Large intestine (tissue), 1 donor: ENCODE measurements around the gene TCF7L1. TPM values are rescaled to one million over a fixed set of nuclear protein-coding genes. Genes with fewer than 3 reads are reported as not detected.

Source experiments
- polyA plus RNA-seq: library from polyadenylated mRNA; unstranded; fragments of 120-200 nt; gene quantifications from one replicate; pipeline ENCODE4 v1.2.1, GENCODE V29; 2013

Gene TCF7L1
- polyA plus RNA-seq, 1 donor = 23.1 TPM

Other genes with a start within 250 kb of the TCF7L1 start
- 1,245 TPM for gene TMSB10, start 227.7 kb upstream of the TCF7L1 start, polyA plus RNA-seq
- 39.2 TPM for gene KCMF1, start 162.2 kb upstream of the TCF7L1 start, polyA plus RNA-seq
- 147 TPM for gene TGOLN2, start 194.6 kb downstream of the TCF7L1 start, polyA plus RNA-seq
- 56.8 TPM for gene RETSAT, start 221.1 kb downstream of the TCF7L1 start, polyA plus RNA-seq
- 29.0 TPM for gene ELMOD3, start 221.4 kb downstream of the TCF7L1 start, polyA plus RNA-seq